Stomach smooth muscle (tissue), 2 donors: Measurements from ENCODE around the gene ADAMTS9.
A peak's percentile ranks its signal among the peaks of the same experiment; 100 is the strongest.

ENCODE experiments used
- H3K27ac ChIP-seq: one replicate; pipeline ENCODE4 v1.7.0; 2013; ENCODE audit warnings: mild to moderate bottlenecking, low read length, inconsistent platforms
- H3K27me3 ChIP-seq, 2 donors: one replicate each; pipeline ENCODE4 v1.7.0; 2013; ENCODE audit warnings: low read length in 2 of 2; ENCODE audit not compliant: insufficient read depth in 2 of 2, control insufficient read depth in 1 of 2
- H3K36me3 ChIP-seq, 2 donors: one replicate each; pipeline ENCODE4 v1.7.0; 2013; ENCODE audit warnings: low read length in 2 of 2; ENCODE audit not compliant: control insufficient read depth in 2 of 2, insufficient read depth in 2 of 2
- H3K4me1 ChIP-seq: one replicate; pipeline ENCODE4 v1.7.0; 2013; ENCODE audit warnings: low read length; ENCODE audit not compliant: control insufficient read depth, insufficient read depth
- H3K4me3 ChIP-seq, 2 donors: one replicate each; pipeline ENCODE4 v1.7.0; 2013; ENCODE audit warnings: low read length in 2 of 2
- H3K9ac ChIP-seq, 2 donors: one replicate each; pipeline ENCODE4 v1.7.0; 2013; ENCODE audit warnings: low read length in 2 of 2, mild to moderate bottlenecking in 1 of 2
- H3K9me3 ChIP-seq, 2 donors: one replicate each; pipeline ENCODE4 v1.7.0; 2013; ENCODE audit warnings: low read length in 2 of 2; ENCODE audit not compliant: control insufficient read depth in 2 of 2
- donor health status: healthy.
- donor health status: Pancreatic carcinoma.

The ADAMTS9 gene

GRCh38 chr3:64574194-64574593 lies 113.6 kb downstream of the ADAMTS9 start:
- H3K9me3 ChIP-seq, result no peaks in the 10 kb centered on the region
- no peak overlapping the region for H3K9ac ChIP-seq
- no peak overlapping the region for H3K4me3 ChIP-seq
- no peaks in the 10 kb centered on the region for H3K27me3 ChIP-seq
- no peaks in the 10 kb centered on the region for H3K4me1 ChIP-seq
- no peak overlapping the region for H3K27ac ChIP-seq
- H3K36me3 ChIP-seq, result no peaks in the 10 kb centered on the region

- no peaks in the 10 kb centered on the region for H3K36me3 ChIP-seq
Measured at GRCh38 chr3:64571982-64572381, 115.8 kb downstream of the ADAMTS9 start.

GRCh38 chr3:64568895-64569517 lies 118.8 kb downstream of the ADAMTS9 start:
- no peaks in the 10 kb centered on the region for H3K27me3 ChIP-seq
- no peaks in the 10 kb centered on the region for H3K4me1 ChIP-seq
- no peak overlapping the region for H3K4me3 ChIP-seq
- no peaks in the 10 kb centered on the region for H3K36me3 ChIP-seq
- no peaks in the 10 kb centered on the region for H3K9me3 ChIP-seq
- no peak overlapping the region for H3K9ac ChIP-seq
- no peak overlapping the region for H3K27ac ChIP-seq

More at GRCh38 chr3:64571982-64572381, 115.8 kb downstream of the ADAMTS9 start:
- no peak overlapping the region for H3K9ac ChIP-seq
- H3K4me3 ChIP-seq, result no peak overlapping the region
- H3K27me3 ChIP-seq, result no peaks in the 10 kb centered on the region
- no peak overlapping the region for H3K27ac ChIP-seq
- H3K4me1 ChIP-seq, result no peaks in the 10 kb centered on the region
- no peaks in the 10 kb centered on the region for H3K9me3 ChIP-seq

DNA sequence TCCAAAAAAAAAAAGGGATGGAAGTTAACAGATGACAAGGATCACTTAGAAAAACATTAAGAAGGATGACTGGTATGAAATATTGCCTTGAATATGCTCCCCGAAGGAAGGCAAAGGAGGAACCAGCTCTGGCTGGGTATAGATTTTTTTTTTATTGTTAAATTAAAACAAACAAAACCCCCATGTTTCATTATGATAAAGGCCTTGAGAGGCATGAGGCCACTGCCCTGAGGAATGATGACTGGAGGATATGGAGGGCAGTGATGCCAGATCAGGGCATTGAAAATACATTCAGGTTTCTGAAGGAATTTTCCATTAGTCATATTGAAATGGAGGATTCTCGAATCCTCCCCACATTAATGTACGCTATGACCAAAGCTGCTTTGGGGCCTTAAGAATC lies 120.9 kb downstream of the ADAMTS9 start:
- no peaks in the 10 kb centered on the region for H3K36me3 ChIP-seq
- no peak overlapping the region for H3K9ac ChIP-seq
- no peaks in the 10 kb centered on the region for H3K27me3 ChIP-seq
- no peak overlapping the region for H3K27ac ChIP-seq
- no peak overlapping the region for H3K4me3 ChIP-seq
- no peaks in the 10 kb centered on the region for H3K9me3 ChIP-seq
- peaks cover 4% of the 10 kb centered on the region for H3K4me1 ChIP-seq

DNA sequence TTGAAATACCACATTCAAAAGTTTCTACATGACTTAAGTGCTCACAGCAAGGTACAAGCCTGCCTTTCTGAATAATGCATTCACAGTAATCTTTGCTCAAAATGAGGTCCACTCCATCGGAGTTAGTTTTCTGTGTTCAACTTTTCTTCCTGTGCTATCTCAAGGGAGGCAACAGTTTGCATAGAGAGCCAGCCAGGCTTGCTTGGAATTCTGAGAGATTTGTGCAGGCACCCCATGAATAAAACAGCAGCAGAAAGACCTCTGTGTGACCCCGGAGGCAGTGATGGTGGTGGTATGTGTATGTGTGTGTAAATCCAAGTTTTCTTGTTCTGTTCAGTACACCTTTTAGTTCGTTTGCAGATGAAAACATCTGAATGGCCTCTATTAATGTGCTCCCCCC lies 124.0 kb downstream of the ADAMTS9 start:
- H3K9me3 ChIP-seq, result no peaks in the 10 kb centered on the region
- H3K27ac ChIP-seq, result no peak overlapping the region
- no peak overlapping the region for H3K4me3 ChIP-seq

GRCh38 chr3:64561868-64562267 lies 125.9 kb downstream of the ADAMTS9 start:
- Histone ChIP-seq H3K36me3 (no peaks in the 10 kb centered on the region), H3K9me3 (no peaks in the 10 kb centered on the region), H3K27ac (no peak overlapping the region), H3K4me1 (peaks cover 17% of the 10 kb centered on the region), H3K9ac (no peak overlapping the region), H3K4me3 (peak overlapping the region in 1 of 2 donors; percentile 62), H3K27me3 (no peaks in the 10 kb centered on the region)

More for the DNA sequence above, 124.0 kb downstream of the ADAMTS9 start:
- Histone ChIP-seq H3K4me1 (peaks cover 17% of the 10 kb centered on the region), H3K27me3 (no peaks in the 10 kb centered on the region), H3K9ac (no peak overlapping the region), H3K36me3 (no peaks in the 10 kb centered on the region)

DNA sequence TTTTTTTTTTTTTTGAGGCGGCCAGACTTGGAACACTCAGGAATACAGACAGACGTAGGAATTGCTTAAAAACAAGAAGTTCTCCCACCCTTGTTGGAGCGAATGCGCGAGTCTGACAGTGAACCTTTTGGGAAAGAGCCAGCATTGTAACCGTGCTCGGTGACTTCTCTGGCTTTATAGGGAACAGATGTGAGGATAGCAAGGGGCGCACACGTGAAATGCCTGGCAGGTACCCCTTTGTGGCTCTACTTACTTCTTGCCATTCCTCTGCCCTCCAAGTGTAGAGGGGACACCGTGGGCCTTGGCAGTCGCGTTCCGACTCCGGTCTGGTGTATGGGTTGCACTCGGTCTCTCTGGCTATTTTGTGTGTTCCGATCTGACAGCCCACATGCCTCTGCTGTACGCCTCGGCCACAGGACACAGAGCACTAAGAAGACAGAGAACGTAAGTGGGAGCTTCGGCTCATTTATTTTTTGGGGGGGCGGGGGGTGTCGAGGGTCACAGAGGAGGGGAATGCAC lies 126.4 kb downstream of the ADAMTS9 start:
- peaks cover 17% of the 10 kb centered on the region for H3K4me1 ChIP-seq
- no peaks in the 10 kb centered on the region for H3K36me3 ChIP-seq
- H3K9me3 ChIP-seq, result no peaks in the 10 kb centered on the region
- peak overlapping the region in 1 of 2 donors; percentile 62 for H3K4me3 ChIP-seq
- H3K9ac ChIP-seq, result peak overlapping the region in 1 of 2 donors; percentile 47
- peak overlapping the region; percentile 19 for H3K27ac ChIP-seq
- no peaks in the 10 kb centered on the region for H3K27me3 ChIP-seq

DNA sequence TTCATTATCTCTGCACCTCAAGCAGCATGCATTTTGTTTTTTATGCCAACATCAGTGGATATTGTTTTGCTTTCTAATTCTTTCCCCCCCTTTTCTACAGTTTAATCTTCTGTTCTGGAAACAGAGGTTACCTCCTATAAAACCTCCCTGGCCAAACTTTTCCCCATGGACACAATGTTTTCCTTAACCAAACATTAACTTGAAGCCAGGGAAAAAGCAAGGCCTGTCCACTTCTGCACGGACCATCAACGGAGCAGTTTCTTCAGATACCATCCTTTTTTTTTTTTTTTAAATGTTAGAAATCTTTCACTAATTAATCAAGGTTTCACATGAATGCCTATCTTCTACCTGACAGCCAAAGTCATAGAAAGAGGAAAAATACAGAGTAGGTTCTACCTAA lies 127.0 kb downstream of the ADAMTS9 start:
- Histone ChIP-seq H3K27me3 (no peaks in the 10 kb centered on the region), H3K4me1 (peaks cover 17% of the 10 kb centered on the region), H3K36me3 (no peaks in the 10 kb centered on the region), H3K9ac (no peak overlapping the region), H3K9me3 (no peaks in the 10 kb centered on the region), H3K4me3 (peak overlapping the region in 1 of 2 donors; percentile 62), H3K27ac (peak overlapping the region; percentile 19)

DNA sequence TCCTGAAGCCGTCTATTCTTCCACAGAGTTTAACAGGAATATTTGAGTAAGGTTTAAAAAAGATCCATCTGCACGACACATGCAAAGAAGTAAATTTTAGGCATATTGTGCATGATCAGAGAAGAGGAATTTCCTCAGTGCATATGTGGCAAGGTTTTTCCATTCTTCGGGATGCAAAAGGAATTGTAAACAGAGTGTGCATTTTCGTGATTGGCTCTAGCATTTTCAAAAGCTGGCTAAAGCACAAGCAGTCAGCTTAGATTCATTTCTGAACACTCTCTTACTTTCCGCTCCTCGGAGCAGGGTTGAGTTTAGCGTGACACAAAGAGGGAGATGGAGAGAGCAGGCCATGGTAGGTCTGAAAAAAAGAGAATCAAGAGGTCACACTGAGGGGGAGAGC lies 128.2 kb downstream of the ADAMTS9 start:
- Histone ChIP-seq H3K36me3 (no peaks in the 10 kb centered on the region), H3K27ac (peak overlapping the region; percentile 58), H3K9ac (peak overlapping the region in 1 of 2 donors; percentile 5), H3K4me1 (peaks cover 17% of the 10 kb centered on the region), H3K4me3 (no peak overlapping the region), H3K27me3 (no peaks in the 10 kb centered on the region), H3K9me3 (no peaks in the 10 kb centered on the region)

DNA sequence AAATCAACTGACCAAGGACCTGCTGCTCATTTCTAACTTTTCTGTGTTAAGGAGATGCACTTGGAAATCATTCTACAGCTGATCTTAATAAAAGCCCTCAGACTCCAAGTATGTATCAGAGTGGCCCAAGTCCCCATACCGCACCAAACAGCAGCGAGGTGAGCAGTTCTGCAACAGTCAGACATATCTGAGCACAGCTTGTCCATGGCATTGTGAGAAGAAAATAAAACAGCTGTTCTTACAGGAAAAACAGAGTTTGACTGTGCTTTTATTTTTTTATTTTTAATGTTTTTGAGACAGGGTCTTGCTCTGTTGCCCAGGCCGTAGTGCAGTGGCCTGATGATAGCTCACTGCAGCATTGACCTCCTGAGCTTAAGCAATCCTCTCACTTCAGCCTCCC lies 131.8 kb downstream of the ADAMTS9 start:
- no peak overlapping the region for H3K27ac ChIP-seq

GRCh38 chr3:64555351-64555750 lies 132.4 kb downstream of the ADAMTS9 start:
- no peaks in the 10 kb centered on the region for H3K27me3 ChIP-seq
- no peak overlapping the region for H3K9ac ChIP-seq
- H3K4me1 ChIP-seq, result peaks cover 13% of the 10 kb centered on the region
- H3K4me3 ChIP-seq, result no peak overlapping the region
- no peak overlapping the region for H3K27ac ChIP-seq
- no peaks in the 10 kb centered on the region for H3K9me3 ChIP-seq
- H3K36me3 ChIP-seq, result no peaks in the 10 kb centered on the region

More for the DNA sequence above, 131.8 kb downstream of the ADAMTS9 start:
- Histone ChIP-seq H3K36me3 (no peaks in the 10 kb centered on the region), H3K9ac (no peak overlapping the region), H3K4me3 (no peak overlapping the region), H3K9me3 (no peaks in the 10 kb centered on the region), H3K4me1 (peaks cover 15% of the 10 kb centered on the region), H3K27me3 (no peaks in the 10 kb centered on the region)
